ENCODE results near the gene POU2F1. TPM values are rescaled to one million over a fixed set of nuclear protein-coding genes. Genes with fewer than 3 reads are reported as not detected.

The POU2F1 gene
- total and polyA plus RNA-seq, 2 donors (not counting 3 experiments of a cell fraction or from before 2014, with no cell fraction given) = 6.0 to 12.9 TPM

- CTCF ChIA-PET = no interaction called here
- H3K27me3 ChIP-seq (ENCODE audit: control insufficient read depth in 2 of 2, insufficient read depth in 2 of 2, low read length in 2 of 2) = peaks cover 7 to 10% of the 10 kb centered on the region in 2 experiments
- dilution Hi-C loops (cut with MboI; ENCODE audit: extremely low pct_ligation_motif_present, low sequenced_read_pairs) (no loop called here), intact Hi-C loops (cut with micrococcal nuclease) (no loop called here)
- no peak overlapping the region for H3K9ac ChIP-seq (replicated peaks; ENCODE audit: extremely low read depth, insufficient read depth, low read length)
- H3K27ac ChIP-seq (ENCODE audit: insufficient read depth, low read depth, low read length) = no peak overlapping the region
- no TSS peak for BruUV-seq (replicated peaks)
- DNase-seq (ENCODE audit: low read depth, low spot score) (no peak), FAIRE-seq (no peak)
- no peak overlapping the region for H3K4me3 ChIP-seq (replicated peaks in 1 of 3; ENCODE audit: insufficient read depth in 1 of 3, low read depth in 1 of 3, low read length in 3 of 3)
- H3K4me1 ChIP-seq (ENCODE audit: control insufficient read depth, extremely low read depth, insufficient read depth, low read length) = no peaks in the 10 kb centered on the region
- H3K9me3 ChIP-seq (replicated peaks; ENCODE audit: control insufficient read depth, insufficient read depth, low read length) = no peaks in the 10 kb centered on the region
- H3K4me2 ChIP-seq (ENCODE audit: insufficient read depth, low read length) = no peak overlapping the region
- no peak for TF ChIP-seq JUN (IDR thresholded peaks at IDR 0.05; ENCODE audit: borderline replicate concordance, insufficient read depth, insufficient read length, low read depth)
- no peak overlapping the region for H2AFZ ChIP-seq (ENCODE audit: low read depth, low read length)
- no peaks in the 10 kb centered on the region for H3K36me3 ChIP-seq (ENCODE audit: control insufficient read depth in 2 of 2, extremely low read depth in 1 of 2, insufficient read depth in 2 of 2, low read length in 2 of 2)
- H4K20me1 ChIP-seq (replicated peaks; ENCODE audit: control insufficient read depth, extremely low read depth, insufficient read depth, low read length) = no peaks in the 10 kb centered on the region
- H3K79me2 ChIP-seq (ENCODE audit: control insufficient read depth, insufficient read depth, low read length) = no peaks in the 10 kb centered on the region
- POLR2A ChIA-PET = no interaction called here
- H3K9me1 ChIP-seq (replicated peaks; ENCODE audit: control insufficient read depth, extremely low read depth, insufficient read depth, low read length) = no peaks in the 10 kb centered on the region
Observed at GRCh38 chr1:167465743-167466142, 245.1 kb downstream of the POU2F1 start.

DNA sequence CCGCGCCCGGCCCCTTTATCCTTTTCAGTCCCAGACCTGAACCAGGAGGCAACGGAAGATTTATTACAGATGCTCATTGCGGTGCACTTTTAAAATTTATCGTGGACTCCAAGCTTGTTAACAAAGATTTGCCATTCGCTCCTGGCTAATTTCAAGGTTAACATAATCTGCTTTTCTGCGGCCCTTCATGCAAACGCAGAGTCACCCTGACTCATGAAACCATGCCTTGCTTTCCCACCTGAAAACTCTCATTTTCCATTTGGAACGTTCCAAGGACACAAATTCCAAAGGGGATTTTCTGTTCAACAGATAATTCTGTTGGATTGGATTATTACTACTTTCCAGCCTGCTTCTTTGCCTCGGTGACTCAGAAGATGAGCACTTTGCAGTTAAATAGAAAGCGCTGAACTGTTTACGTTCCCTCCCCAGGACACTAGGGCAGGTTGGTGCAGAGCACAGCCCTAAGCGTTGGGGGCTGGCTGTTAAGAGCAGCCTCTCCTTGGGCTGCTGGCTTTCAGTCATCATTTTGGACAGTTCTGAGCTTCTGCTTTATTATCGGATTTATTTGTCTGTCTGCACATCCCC, 246.5 kb downstream of the POU2F1 start:
- ChIA-PET POLR2A (no interaction called here), CTCF (interaction anchor here (1.9 kb wide), 1 partner anchor 67 kb away, joined by 4 read pairs; no protein-coding TSS in a partner anchor)
- H3K4me2 ChIP-seq (ENCODE audit: insufficient read depth, low read length) = no peak overlapping the region
- dilution Hi-C loops (cut with MboI; ENCODE audit: extremely low pct_ligation_motif_present, low sequenced_read_pairs) (no loop called here), intact Hi-C loops (cut with micrococcal nuclease) (no loop called here)
- no peak overlapping the region for H3K9ac ChIP-seq (replicated peaks; ENCODE audit: extremely low read depth, insufficient read depth, low read length)
- H3K79me2 ChIP-seq (ENCODE audit: control insufficient read depth, insufficient read depth, low read length) = no peaks in the 10 kb centered on the region
- H3K4me1 ChIP-seq (ENCODE audit: control insufficient read depth, extremely low read depth, insufficient read depth, low read length) = no peaks in the 10 kb centered on the region
- H3K36me3 ChIP-seq (ENCODE audit: control insufficient read depth in 2 of 2, extremely low read depth in 1 of 2, insufficient read depth in 2 of 2, low read length in 2 of 2) = no peaks in the 10 kb centered on the region
- peaks cover 7 to 10% of the 10 kb centered on the region in 2 experiments for H3K27me3 ChIP-seq (ENCODE audit: control insufficient read depth in 2 of 2, insufficient read depth in 2 of 2, low read length in 2 of 2)
- no peak overlapping the region for H2AFZ ChIP-seq (ENCODE audit: low read depth, low read length)
- no peaks in the 10 kb centered on the region for H4K20me1 ChIP-seq (replicated peaks; ENCODE audit: control insufficient read depth, extremely low read depth, insufficient read depth, low read length)
- BruUV-seq (replicated peaks) = no TSS peak
- no peak overlapping the region for H3K27ac ChIP-seq (ENCODE audit: insufficient read depth, low read depth, low read length)
- no peaks in the 10 kb centered on the region for H3K9me3 ChIP-seq (replicated peaks; ENCODE audit: control insufficient read depth, insufficient read depth, low read length)
- DNase-seq (ENCODE audit: low read depth, low spot score) (no peak), FAIRE-seq (no peak)
- no peak overlapping the region for H3K4me3 ChIP-seq (replicated peaks in 1 of 3; ENCODE audit: insufficient read depth in 1 of 3, low read depth in 1 of 3, low read length in 3 of 3)
- TF ChIP-seq EZH2 (IDR thresholded peaks at IDR 0.05; ENCODE audit: borderline replicate concordance, low read depth, low read length, severe bottlenecking) = no peak
- TF ChIP-seq, protein P1, sequence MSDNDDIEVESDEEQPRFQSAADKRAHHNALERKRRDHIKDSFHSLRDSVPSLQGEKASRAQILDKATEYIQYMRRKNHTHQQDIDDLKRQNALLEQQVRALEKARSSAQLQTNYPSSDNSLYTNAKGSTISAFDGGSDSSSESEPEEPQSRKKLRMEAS (IDR thresholded peaks at IDR 0.05; ENCODE audit: insufficient read depth, insufficient read length) = no peak
- TF ChIP-seq, protein P2, sequence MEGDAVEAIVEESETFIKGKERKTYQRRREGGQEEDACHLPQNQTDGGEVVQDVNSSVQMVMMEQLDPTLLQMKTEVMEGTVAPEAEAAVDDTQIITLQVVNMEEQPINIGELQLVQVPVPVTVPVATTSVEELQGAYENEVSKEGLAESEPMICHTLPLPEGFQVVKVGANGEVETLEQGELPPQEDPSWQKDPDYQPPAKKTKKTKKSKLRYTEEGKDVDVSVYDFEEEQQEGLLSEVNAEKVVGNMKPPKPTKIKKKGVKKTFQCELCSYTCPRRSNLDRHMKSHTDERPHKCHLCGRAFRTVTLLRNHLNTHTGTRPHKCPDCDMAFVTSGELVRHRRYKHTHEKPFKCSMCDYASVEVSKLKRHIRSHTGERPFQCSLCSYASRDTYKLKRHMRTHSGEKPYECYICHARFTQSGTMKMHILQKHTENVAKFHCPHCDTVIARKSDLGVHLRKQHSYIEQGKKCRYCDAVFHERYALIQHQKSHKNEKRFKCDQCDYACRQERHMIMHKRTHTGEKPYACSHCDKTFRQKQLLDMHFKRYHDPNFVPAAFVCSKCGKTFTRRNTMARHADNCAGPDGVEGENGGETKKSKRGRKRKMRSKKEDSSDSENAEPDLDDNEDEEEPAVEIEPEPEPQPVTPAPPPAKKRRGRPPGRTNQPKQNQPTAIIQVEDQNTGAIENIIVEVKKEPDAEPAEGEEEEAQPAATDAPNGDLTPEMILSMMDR (IDR thresholded peaks at IDR 0.05; ENCODE audit: extremely low read depth in 1 of 2, insufficient read depth in 1 of 2, low read depth in 1 of 2, low read length in 2 of 2) = no peak
- no peak for TF ChIP-seq FOS (IDR thresholded peaks at IDR 0.05; ENCODE audit: borderline replicate concordance, insufficient read depth, low read length)
- no peak for TF ChIP-seq POLR2AphosphoS5 (IDR thresholded peaks at IDR 0.05; ENCODE audit: insufficient read depth, low read depth, low read length)
- H3K9me1 ChIP-seq (replicated peaks; ENCODE audit: control insufficient read depth, extremely low read depth, insufficient read depth, low read length) = no peaks in the 10 kb centered on the region
